K562 (cell line): ENCODE results near the gene PLCB1. TPM values are rescaled to one million over a fixed set of nuclear protein-coding genes. Genes with fewer than 3 reads are reported as not detected.

Experiments used
- ATAC-seq: fragments of 200-7000 bp; cut with Tn5 transposase; 3 replicates; pipeline ENCODE4 v1.9.1; 2020; ENCODE audit warnings: moderate library complexity
- BruUV-seq: library from RNA; stranded (reverse); fragments of 400-500 nt; replicated peaks from 2 replicates; lab custom pipeline; 2021; lab: Mats Ljungman, UMichigan
- CTCF ChIA-PET: fragments of 300-600 bp; formaldehyde crosslinking; extraction: SDS; loops from one replicate; lab custom pipeline; 2021; ENCODE audit warnings: low intra/inter-chr PET ratio; lab: Yijun Ruan, JAX
- POLR2A ChIA-PET: fragments of 300-600, 350-650 bp; sonication (Branson Sonifier 250); formaldehyde crosslinking; extraction: SDS; loops from one replicate; lab custom pipeline; 2021; ENCODE audit warnings: antibody characterized with exemption, inconsistent platforms; lab: Yijun Ruan, JAX
- DNase-seq, 4 experiments: peaks; one replicate each; pipeline versions ENCODE4 v3.0.0 to v3.0.0-alpha.2; 2011 to 2018; ENCODE audit warnings: low spot score in 3 of 4, mixed read lengths in 3 of 4; ENCODE audit errors: extremely low read depth in 1 of 4
- FAIRE-seq: peaks from 2 replicates; lab custom pipeline; 2011; peaks lifted over from hg19 to GRCh38; lab: Jason Lieb, UNC
- H2AFZ ChIP-seq: 2 replicates; pipeline ENCODE4 v1.6.0; 2011; ENCODE audit warnings: low read depth, low read length, control low read depth, inconsistent platforms
- H3K27ac ChIP-seq: fragments of 200-600 bp; 3 replicates; pipeline ENCODE4 v1.8.0; 2011; ENCODE audit warnings: low read depth, mild to moderate bottlenecking, control low read depth, inconsistent platforms, low read length, moderate library complexity, mixed read lengths; ENCODE audit errors: extremely low read depth
- H3K27me3 ChIP-seq, 2 experiments: fragments of 300-600 bp in 1 of 2; 2 replicates in 1 of 2; 3 replicates in 1 of 2; pipeline versions ENCODE4 v1.6.0 to v1.8.0; 2011; ENCODE audit warnings: inconsistent platforms in 2 of 2, low read length in 2 of 2, mild to moderate bottlenecking in 1 of 2, mixed read lengths in 1 of 2, moderate library complexity in 1 of 2; ENCODE audit not compliant: control insufficient read depth in 2 of 2, insufficient read depth in 2 of 2
- H3K36me3 ChIP-seq: fragments of 300-600 bp; 3 replicates; pipeline ENCODE4 v1.8.0; 2011; ENCODE audit warnings: mild to moderate bottlenecking, low read length, inconsistent platforms; ENCODE audit not compliant: control insufficient read depth, insufficient read depth
- H3K4me1 ChIP-seq, 2 experiments: fragments of 200-600 bp in 1 of 2; replicated peaks in 1 of 2; 2 replicates in 1 of 2; 3 replicates in 1 of 2; pipeline versions ENCODE4 v1.5.1 to v1.8.0; 2011; ENCODE audit warnings: inconsistent platforms in 2 of 2, low read length in 2 of 2, mild to moderate bottlenecking in 1 of 2, mixed read lengths in 1 of 2, moderate library complexity in 1 of 2; ENCODE audit not compliant: control insufficient read depth in 2 of 2, insufficient read depth in 2 of 2
- H3K4me2 ChIP-seq: 2 replicates; pipeline ENCODE4 v1.6.1; 2011; ENCODE audit warnings: low read length, control low read depth, inconsistent platforms, mixed read lengths; ENCODE audit not compliant: insufficient read depth
- H3K4me3 ChIP-seq: fragments of 200-600 bp; sonication (generic), shearing (Covaris generic); 2 replicates; pipeline ENCODE4 v1.5.1; 2016; ENCODE audit warnings: control low read depth, inconsistent platforms
- H3K79me2 ChIP-seq: fragments of 200-600 bp; 3 replicates; pipeline ENCODE4 v1.8.0; 2011; ENCODE audit warnings: low read length, inconsistent platforms; ENCODE audit not compliant: control insufficient read depth, insufficient read depth
- H3K9ac ChIP-seq, 2 experiments: 2 replicates each; pipeline versions ENCODE4 v1.6.0 to v1.6.1; 2011; ENCODE audit warnings: low read depth in 2 of 2, low read length in 2 of 2, control low read depth in 1 of 2, inconsistent platforms in 1 of 2, mild to moderate bottlenecking in 1 of 2, mixed read lengths in 1 of 2; ENCODE audit not compliant: insufficient read depth in 1 of 2
- H3K9me1 ChIP-seq: one replicate; pipeline ENCODE4 v1.6.0; 2011; ENCODE audit warnings: inconsistent platforms, mild to moderate bottlenecking, low read length, moderate library complexity; ENCODE audit not compliant: control insufficient read depth, insufficient read depth
- H3K9me3 ChIP-seq: replicated peaks from 2 replicates; pipeline ENCODE4 v1.5.1; 2011; ENCODE audit warnings: low read depth, low read length, inconsistent platforms; ENCODE audit not compliant: control insufficient read depth, insufficient read depth
- H4K20me1 ChIP-seq: replicated peaks from 2 replicates; pipeline ENCODE4 v1.6.1; 2011; ENCODE audit warnings: low read length, inconsistent platforms, mixed read lengths; ENCODE audit not compliant: control insufficient read depth, insufficient read depth
- KAT7 ChIP-seq: sonication (generic); formaldehyde crosslinking; IDR thresholded peaks from 2 replicates; pipeline ENCODE4 v1.8.0; 2022; ENCODE audit warnings: missing genetic modification reagents, mild to moderate bottlenecking, borderline replicate concordance
- STAT6 ChIP-seq: sonication (generic); formaldehyde crosslinking; IDR thresholded peaks from 2 replicates; pipeline ENCODE4 v1.8.1; 2023; ENCODE audit warnings: mild to moderate bottlenecking, missing genetic modification reagents
- ZNF212 ChIP-seq: fragments of 450-650 bp; formaldehyde crosslinking; IDR thresholded peaks from 2 replicates; pipeline ENCODE4 v1.4.0; 2020; ENCODE audit warnings: mild to moderate bottlenecking
- ZNF24 ChIP-seq: fragments of 450-650 bp; IDR thresholded peaks from 2 replicates; pipeline ENCODE4 v1.6.1; 2016
- WGBS: fragments of 100-300 bp; shearing (Covaris generic); methylation state at CpG from one replicate; pipeline ENCODE4 v1.1.6; 2016; ENCODE audit warnings: low coverage, mixed read lengths; ENCODE audit not compliant: insufficient coverage; ENCODE audit errors: missing lambda C conversion rate; 5-methylcytosine and 5-hydroxymethylcytosine counted together
- in situ Hi-C: fragments of 300-500 bp; cut with MboI; formaldehyde crosslinking; loops from 4 replicates; pipeline ENCODE4 v1.15.0; 2018; ENCODE audit warnings: inconsistent platforms, mixed read lengths
- intact Hi-C: fragments of 100-400 bp; cut with micrococcal nuclease; formaldehyde crosslinking; loops from 2 replicates; pipeline ENCODE4 v1.14.2; 2022
- polyA plus RNA-seq, 8 experiments: library from polyadenylated mRNA; depleted of rRNA in 4 of 8; stranded (reverse) in 5 of 8; unstranded in 3 of 8; fragments of >200 nt; fragmentation: Nextera tagmentation in 2 of 8; fragmentation: Illumina TruSeq in 1 of 8; extraction: Ambion mirVana in 2 of 8; extraction: Trizol in 1 of 8; gene quantifications; 2 replicates each; pipeline versions ENCODE4 v1.2.1 to v1.2.3, GENCODE V29; 2011 to 2014; ENCODE audit warnings: inconsistent platforms in 1 of 8, missing spikeins in 1 of 8
- total RNA-seq, 7 experiments: library from RNA; depleted of rRNA in 6 of 7; stranded (reverse); fragments of >200 nt in 6 of 7; fragmentation: Illumina TruSeq in 2 of 7; extraction: Trizol in 2 of 7; gene quantifications; 2 replicates each; pipeline versions ENCODE4 v1.2.1 to v1.2.3, GENCODE V29; 2011 to 2021; ENCODE audit warnings: low replicate concordance in 1 of 7

The PLCB1 gene
- total and polyA plus RNA-seq, 9 of the 15 experiments (the other 6 are each of a cell fraction or from before 2014, with no cell fraction given) = 0.34 to 3.1 (median 1.3) TPM

- no peaks in the 10 kb centered on the region for H3K27me3 ChIP-seq
- H4K20me1 ChIP-seq = no peaks in the 10 kb centered on the region
- H3K4me2 ChIP-seq = no peak overlapping the region
- H3K9me1 ChIP-seq = no peaks in the 10 kb centered on the region
- H3K9ac ChIP-seq = no peak overlapping the region
- POLR2A ChIA-PET = no interaction called here
- no peak for ATAC-seq
- no peaks in the 10 kb centered on the region for H3K9me3 ChIP-seq
- H3K27ac ChIP-seq = no peak overlapping the region
- no peaks in the 10 kb centered on the region for H3K79me2 ChIP-seq
- WGBS = no CpG with 5 or more reads among the region's 1 CpG
- no peak for DNase-seq
- no peak for FAIRE-seq
- no peaks in the 10 kb centered on the region for H3K36me3 ChIP-seq
- no peak overlapping the region for H2AFZ ChIP-seq
- no TSS peak for BruUV-seq
- intact Hi-C loops = no loop called here
- H3K4me1 ChIP-seq = no peaks in the 10 kb centered on the region
- CTCF ChIA-PET = no interaction called here
- TF ChIP-seq STAT6 (CRISPR knock-in tag) (no peak), ZNF24 (no peak), ZNF212 (CRISPR knock-in tag) (no peak), KAT7 (no peak)
- H3K4me3 ChIP-seq = no peak overlapping the region
- in situ Hi-C loops = no loop called here
Observed at GRCh38 chr20:8547968-8548588, 416.0 kb downstream of the PLCB1 start.
